Vagina (tissue), 2 donors: Measurements from ENCODE around the gene CALCOCO2. TPM values are rescaled to one million over a fixed set of nuclear protein-coding genes. Genes with fewer than 3 reads are reported as not detected.

ENCODE experiments used
- DNase-seq, 2 donors: peaks; one replicate each; pipeline ENCODE4 v3.0.0-alpha.2; 2017; ENCODE audit errors: extremely low spot score in 2 of 2
- H3K27ac ChIP-seq: fragments of 200-600 bp; sonication (generic); one replicate; pipeline ENCODE4 v1.5.1; 2019
- H3K27me3 ChIP-seq: fragments of 200-600 bp; sonication (generic); one replicate; pipeline ENCODE4 v1.5.1; 2019
- H3K36me3 ChIP-seq, 2 donors: fragments of 200-600 bp; sonication (generic); one replicate each; pipeline ENCODE4 v1.5.1; 2017 to 2019
- H3K4me1 ChIP-seq: fragments of 200-600 bp; sonication (generic); one replicate; pipeline ENCODE4 v1.5.1; 2019
- H3K4me3 ChIP-seq, 2 donors: fragments of 200-600 bp; sonication (generic); 1 replicate in 1 of 2; 2 replicates in 1 of 2; pipeline ENCODE4 v1.5.1; 2016 to 2019
- H3K9me3 ChIP-seq: fragments of 200-600 bp; sonication (generic); one replicate; pipeline ENCODE4 v1.5.1; 2019
- POLR2A ChIP-seq, 2 donors: fragments of 450-650 bp; IDR thresholded peaks; one replicate each; pipeline ENCODE4 v1.6.1; 2017; ENCODE audit warnings: antibody characterized with exemption in 2 of 2, mild to moderate bottlenecking in 2 of 2, moderate library complexity in 2 of 2
- POLR2AphosphoS5 ChIP-seq, 2 donors: sonication (generic); formaldehyde crosslinking; IDR thresholded peaks; one replicate each; pipeline ENCODE4 v1.9.0; 2017; ENCODE audit warnings: antibody characterized with exemption in 2 of 2, mild to moderate bottlenecking in 2 of 2, low read depth in 1 of 2; ENCODE audit not compliant: insufficient read depth in 1 of 2
- intact Hi-C: fragments of 100-400 bp; cut with DNase I; formaldehyde crosslinking; loops from one replicate; pipeline ENCODE4 v1.15.1; 2023
- total RNA-seq: library from RNA; depleted of rRNA; stranded (reverse); fragments of >200 nt; gene quantifications from one replicate; pipeline ENCODE4 v1.2.3, GENCODE V29; 2016
- TF ChIP-seq, protein P1 (sequence below), 3 experiments: fragments of 450-650 bp in 2 of 3; fragments of 200-600 bp in 1 of 3; sonication (generic) in 1 of 3; IDR thresholded peaks; one replicate each; pipeline ENCODE4 v1.5.1; 2017 to 2019; ENCODE audit warnings: antibody characterized with exemption in 3 of 3, mild to moderate bottlenecking in 2 of 3, moderate library complexity in 2 of 3

The CALCOCO2 gene
- total RNA-seq, 1 donor from 2014 or later: 140 TPM

DNA sequence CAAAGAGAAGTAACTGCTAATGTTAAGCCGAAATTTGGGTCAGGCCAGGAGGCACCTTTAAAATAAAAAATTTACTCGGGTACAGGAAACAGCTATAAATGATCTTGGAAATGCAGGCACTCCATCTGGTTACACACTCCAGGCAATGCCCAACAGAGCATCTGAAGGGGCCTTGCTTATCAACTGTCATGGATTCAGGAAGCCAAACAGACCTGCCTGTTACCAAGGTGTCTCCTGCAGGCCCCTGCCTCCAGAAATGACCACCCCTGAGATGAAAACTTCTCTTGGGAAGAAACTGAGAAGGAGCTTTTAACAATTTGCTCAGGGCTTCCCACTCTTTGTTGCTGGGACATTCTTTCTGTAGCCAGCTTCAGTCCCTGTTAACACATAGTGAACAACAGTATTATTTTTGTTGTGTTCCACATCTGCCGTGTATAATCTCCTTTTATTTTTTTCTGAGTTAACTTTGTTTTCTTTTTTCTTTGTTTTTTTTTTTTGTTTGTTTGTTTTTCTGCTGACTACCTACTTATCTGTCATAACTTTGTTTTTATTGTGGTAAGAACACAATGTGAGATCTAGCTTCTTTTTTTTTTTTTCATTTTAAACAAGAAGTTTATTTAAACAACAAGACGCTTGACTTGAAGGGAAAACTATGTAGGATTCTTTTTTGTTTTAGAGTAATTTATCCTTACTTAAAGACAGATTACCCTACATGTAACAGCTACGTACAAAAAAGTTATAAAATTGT, 43.0 kb downstream of the CALCOCO2 start:
- no peak for DNase-seq
- Histone ChIP-seq H3K4me3 (no peak overlapping the region), H3K9me3 (no peaks in the 10 kb centered on the region), H3K27ac (peak overlapping the region; percentile 54), H3K4me1 (peaks cover 24% of the 10 kb centered on the region), H3K27me3 (no peaks in the 10 kb centered on the region), H3K36me3 (no peaks in the 10 kb centered on the region)
- intact Hi-C loops: no loop called here
- TF ChIP-seq, protein P1, sequence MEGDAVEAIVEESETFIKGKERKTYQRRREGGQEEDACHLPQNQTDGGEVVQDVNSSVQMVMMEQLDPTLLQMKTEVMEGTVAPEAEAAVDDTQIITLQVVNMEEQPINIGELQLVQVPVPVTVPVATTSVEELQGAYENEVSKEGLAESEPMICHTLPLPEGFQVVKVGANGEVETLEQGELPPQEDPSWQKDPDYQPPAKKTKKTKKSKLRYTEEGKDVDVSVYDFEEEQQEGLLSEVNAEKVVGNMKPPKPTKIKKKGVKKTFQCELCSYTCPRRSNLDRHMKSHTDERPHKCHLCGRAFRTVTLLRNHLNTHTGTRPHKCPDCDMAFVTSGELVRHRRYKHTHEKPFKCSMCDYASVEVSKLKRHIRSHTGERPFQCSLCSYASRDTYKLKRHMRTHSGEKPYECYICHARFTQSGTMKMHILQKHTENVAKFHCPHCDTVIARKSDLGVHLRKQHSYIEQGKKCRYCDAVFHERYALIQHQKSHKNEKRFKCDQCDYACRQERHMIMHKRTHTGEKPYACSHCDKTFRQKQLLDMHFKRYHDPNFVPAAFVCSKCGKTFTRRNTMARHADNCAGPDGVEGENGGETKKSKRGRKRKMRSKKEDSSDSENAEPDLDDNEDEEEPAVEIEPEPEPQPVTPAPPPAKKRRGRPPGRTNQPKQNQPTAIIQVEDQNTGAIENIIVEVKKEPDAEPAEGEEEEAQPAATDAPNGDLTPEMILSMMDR (IDR thresholded peaks at IDR 0.05): no peak
- no peak for TF ChIP-seq POLR2A (IDR thresholded peaks at IDR 0.05)
- TF ChIP-seq POLR2AphosphoS5 (IDR thresholded peaks at IDR 0.05; ENCODE audit: insufficient read depth in 1 of 2, low read depth in 1 of 2): no peak

DNA sequence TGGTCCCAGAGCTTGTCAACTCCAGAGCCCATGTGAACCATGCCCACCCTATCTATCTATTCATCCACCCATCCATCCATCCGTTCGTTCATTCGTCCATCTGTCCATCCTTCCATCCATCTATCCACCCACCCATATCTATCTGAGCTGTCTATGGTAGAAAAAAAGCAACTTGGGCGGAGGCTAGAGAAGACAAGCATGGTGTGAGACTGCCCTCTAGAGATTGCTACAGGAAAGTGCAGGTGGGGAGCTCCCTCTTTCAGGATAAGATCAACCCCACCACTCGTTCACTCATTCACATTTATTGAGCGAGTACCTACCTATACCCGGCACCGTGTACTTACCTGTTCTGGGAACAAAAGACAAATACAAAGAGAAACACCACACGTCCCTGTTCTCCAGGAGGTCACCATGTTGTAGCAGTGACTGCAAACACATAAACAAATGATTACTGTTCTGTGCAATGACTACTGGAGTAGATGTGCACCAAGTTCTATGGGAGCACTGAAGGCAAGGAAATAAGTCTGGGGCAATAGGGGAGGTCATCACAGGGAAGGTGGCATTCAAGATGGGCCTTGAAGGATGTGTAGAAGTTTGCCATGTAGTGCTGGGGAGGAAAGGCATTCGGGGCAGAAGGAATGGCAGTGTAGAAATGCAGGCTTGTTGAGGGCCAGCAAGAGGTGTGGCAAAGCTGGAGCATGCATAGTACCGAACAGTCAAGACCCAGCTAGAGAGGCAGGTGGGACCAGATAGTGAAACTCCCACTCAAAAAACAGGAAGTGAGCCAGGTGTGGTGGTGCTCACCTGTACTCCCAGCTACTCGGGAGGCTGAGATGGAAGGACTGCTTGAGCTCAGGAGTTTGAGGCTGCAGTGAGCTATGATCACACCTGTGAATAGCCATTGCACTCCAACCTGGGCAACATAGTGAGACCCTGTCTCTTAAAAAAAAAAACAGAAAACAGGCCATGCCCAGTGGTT, 48.4 kb downstream of the CALCOCO2 start:
- no peaks in the 10 kb centered on the region for H3K9me3 ChIP-seq
- intact Hi-C loops: loop anchor here (5.0 kb wide), 2 partner anchors 62 to 152 kb away; partner anchors contain the start of genes HOXB13 and TTLL6
- H3K27me3 ChIP-seq: no peaks in the 10 kb centered on the region
- H3K36me3 ChIP-seq: no peaks in the 10 kb centered on the region
- no peak for DNase-seq
- no peak overlapping the region for H3K4me3 ChIP-seq
- H3K27ac ChIP-seq: no peak overlapping the region
- no peaks in the 10 kb centered on the region for H3K4me1 ChIP-seq
- TF ChIP-seq POLR2AphosphoS5 (IDR thresholded peaks at IDR 0.05; ENCODE audit: insufficient read depth in 1 of 2, low read depth in 1 of 2) (no peak), POLR2A (IDR thresholded peaks at IDR 0.05) (no peak)
- TF ChIP-seq, protein P1 (IDR thresholded peaks at IDR 0.05): peak; percentile 73 to 94 (median 82)

DNA sequence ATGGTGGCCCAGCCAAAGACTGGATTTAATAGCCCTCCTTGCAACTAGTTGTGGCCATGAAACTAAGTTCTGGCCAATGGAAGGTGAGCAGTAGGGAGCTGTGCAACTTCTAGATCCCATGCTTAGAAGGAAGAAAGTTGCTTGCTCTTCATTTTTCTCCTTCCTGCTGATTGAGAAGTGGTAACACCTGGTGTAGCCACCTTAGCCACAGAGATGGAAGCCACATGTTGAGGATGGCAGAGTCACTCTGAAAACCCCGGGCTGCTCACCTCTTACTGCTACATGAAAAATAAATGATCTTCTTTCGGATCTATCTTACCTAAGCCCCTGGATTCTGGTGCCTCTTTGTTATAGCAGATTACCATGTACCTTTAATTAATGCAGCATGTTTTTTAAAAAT, 51.4 kb downstream of the CALCOCO2 start:
- Histone ChIP-seq H3K36me3 (no peaks in the 10 kb centered on the region), H3K27me3 (no peaks in the 10 kb centered on the region), H3K9me3 (no peaks in the 10 kb centered on the region), H3K27ac (no peak overlapping the region), H3K4me3 (no peak overlapping the region), H3K4me1 (no peaks in the 10 kb centered on the region)
- intact Hi-C loops: no loop called here
- no peak for DNase-seq
- TF ChIP-seq, protein P1 (IDR thresholded peaks at IDR 0.05): no peak
- no peak for TF ChIP-seq POLR2A (IDR thresholded peaks at IDR 0.05)
- no peak for TF ChIP-seq POLR2AphosphoS5 (IDR thresholded peaks at IDR 0.05; ENCODE audit: insufficient read depth in 1 of 2, low read depth in 1 of 2)

DNA sequence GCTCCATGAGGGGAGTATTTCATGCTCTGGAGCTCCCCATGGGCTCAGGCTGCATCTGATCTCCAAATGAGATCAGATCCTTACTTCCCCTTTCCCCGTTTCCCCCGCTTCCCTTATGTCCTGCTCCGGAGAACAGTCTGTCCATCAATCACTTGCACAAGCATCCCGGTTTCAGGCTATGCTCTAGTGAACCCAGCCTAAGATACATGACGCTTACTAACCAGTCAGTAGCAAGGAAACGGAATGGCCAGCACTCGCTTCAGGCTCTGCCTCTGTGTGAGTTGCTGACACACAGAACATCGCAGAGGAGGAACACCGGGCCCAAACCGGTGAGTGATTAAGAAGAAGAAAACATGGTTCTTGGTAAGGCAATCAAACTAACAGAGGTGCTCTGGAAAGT, 52.3 kb downstream of the CALCOCO2 start:
- Histone ChIP-seq H3K9me3 (no peaks in the 10 kb centered on the region), H3K4me1 (no peaks in the 10 kb centered on the region), H3K27me3 (no peaks in the 10 kb centered on the region), H3K36me3 (no peaks in the 10 kb centered on the region), H3K27ac (no peak overlapping the region), H3K4me3 (no peak overlapping the region)
- intact Hi-C loops: no loop called here
- TF ChIP-seq, protein P1 (IDR thresholded peaks at IDR 0.05): no peak
- no peak for TF ChIP-seq POLR2A (IDR thresholded peaks at IDR 0.05)
- TF ChIP-seq POLR2AphosphoS5 (IDR thresholded peaks at IDR 0.05; ENCODE audit: insufficient read depth in 1 of 2, low read depth in 1 of 2): no peak
- no peak for DNase-seq
